ENCODE data around the gene UBL4B.

GRCh38 chr1:110094931-110095654 lies 17.1 kb upstream of the UBL4B start:
- TF ChIP-seq CTCF (IDR thresholded peaks at IDR 0.05; ENCODE audit: low read depth, low read length) (no peak), EZH2phosphoT487 (IDR thresholded peaks at IDR 0.05; ENCODE audit: low read depth) (no peak)
